ENCODE measurements around the gene BCL11B.

GRCh38 chr14:99163446-99163845, 108.6 kb downstream of the BCL11B start:
- TF ChIP-seq EZH2 (IDR thresholded peaks at IDR 0.05; ENCODE audit: low read length, missing control alignments) (no peak), CTCF (conservative IDR thresholded peaks at IDR 0.05 in 1 of 2, IDR thresholded peaks at IDR 0.05 in 1 of 2; ENCODE audit: low read depth in 1 of 2, low read length in 2 of 2) (no peak)
